SK-N-SH treated with all-trans-retinoic acid at 6 μM for 48 hours (cell line): ENCODE results near the gene SLCO3A1.

ENCODE experiments used
- ZFP3 ChIP-seq: fragments of 250-450 bp; sonication (Bioruptor Pico); IDR thresholded peaks from 2 replicates; pipeline ENCODE4 v1.5.0; 2020; ENCODE audit warnings: mild to moderate bottlenecking, moderate library complexity
- ZNF565 ChIP-seq: fragments of 450-650 bp; formaldehyde crosslinking; conservative IDR thresholded peaks from 2 replicates; pipeline ENCODE4 v1.5.0; 2020; ENCODE audit warnings: low read depth, mild to moderate bottlenecking, moderate library complexity
- TF ChIP-seq, protein P1 (sequence below): fragments of 250-450 bp; sonication (Bioruptor Pico); IDR thresholded peaks from 2 replicates; pipeline ENCODE4 v1.8.0; 2020; ENCODE audit warnings: mild to moderate bottlenecking, moderate library complexity, borderline replicate concordance

- TF ChIP-seq, protein P1, sequence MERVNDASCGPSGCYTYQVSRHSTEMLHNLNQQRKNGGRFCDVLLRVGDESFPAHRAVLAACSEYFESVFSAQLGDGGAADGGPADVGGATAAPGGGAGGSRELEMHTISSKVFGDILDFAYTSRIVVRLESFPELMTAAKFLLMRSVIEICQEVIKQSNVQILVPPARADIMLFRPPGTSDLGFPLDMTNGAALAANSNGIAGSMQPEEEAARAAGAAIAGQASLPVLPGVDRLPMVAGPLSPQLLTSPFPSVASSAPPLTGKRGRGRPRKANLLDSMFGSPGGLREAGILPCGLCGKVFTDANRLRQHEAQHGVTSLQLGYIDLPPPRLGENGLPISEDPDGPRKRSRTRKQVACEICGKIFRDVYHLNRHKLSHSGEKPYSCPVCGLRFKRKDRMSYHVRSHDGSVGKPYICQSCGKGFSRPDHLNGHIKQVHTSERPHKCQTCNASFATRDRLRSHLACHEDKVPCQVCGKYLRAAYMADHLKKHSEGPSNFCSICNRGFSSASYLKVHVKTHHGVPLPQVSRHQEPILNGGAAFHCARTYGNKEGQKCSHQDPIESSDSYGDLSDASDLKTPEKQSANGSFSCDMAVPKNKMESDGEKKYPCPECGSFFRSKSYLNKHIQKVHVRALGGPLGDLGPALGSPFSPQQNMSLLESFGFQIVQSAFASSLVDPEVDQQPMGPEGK (CRISPR knock-in tag), result no peak
- no peak for TF ChIP-seq ZNF565 (CRISPR knock-in tag)
- no peak for TF ChIP-seq ZFP3 (CRISPR knock-in tag)
Observed at GRCh38 chr15:91892436-91892835, 38.9 kb downstream of the SLCO3A1 start.
